Measurements from ENCODE around the gene TSPAN14.
A peak's percentile ranks its signal among the peaks of the same experiment; 100 is the strongest.

The TSPAN14 gene

GRCh38 chr10:80509108-80509402 lies 54.9 kb downstream of the TSPAN14 start:
- no peak for DNase-seq

- peak; percentile 55 for DNase-seq
Observed at GRCh38 chr10:80509403-80510161, 55.5 kb downstream of the TSPAN14 start.

- DNase-seq, result no peak
Observed at GRCh38 chr10:80512031-80512526, 58.0 kb downstream of the TSPAN14 start.

GRCh38 chr10:80513106-80513505 lies 59.0 kb downstream of the TSPAN14 start:
- no peak for DNase-seq

GRCh38 chr10:80515511-80515910 lies 61.4 kb downstream of the TSPAN14 start:
- DNase-seq, result no peak

GRCh38 chr10:80515941-80516340 lies 61.8 kb downstream of the TSPAN14 start:
- DNase-seq, result no peak

GRCh38 chr10:80516506-80517075 lies 62.5 kb downstream of the TSPAN14 start:
- DNase-seq, result no peak

- DNase-seq, result no peak
Observed at GRCh38 chr10:80517416-80518142, 63.5 kb downstream of the TSPAN14 start.

- no peak for DNase-seq
Observed at GRCh38 chr10:80518143-80518806, 64.2 kb downstream of the TSPAN14 start.

GRCh38 chr10:80518807-80519360 lies 64.8 kb downstream of the TSPAN14 start:
- DNase-seq, result no peak

GRCh38 chr10:80519936-80520650 lies 66.0 kb downstream of the TSPAN14 start:
- no peak for DNase-seq

GRCh38 chr10:80520661-80521470 lies 66.8 kb downstream of the TSPAN14 start:
- no peak for DNase-seq

GRCh38 chr10:80522756-80523363 lies 68.8 kb downstream of the TSPAN14 start:
- DNase-seq, result no peak

GRCh38 chr10:80523773-80524172 lies 69.7 kb downstream of the TSPAN14 start:
- no peak for DNase-seq

- DNase-seq, result no peak
Observed at GRCh38 chr10:80524190-80524909, 70.2 kb downstream of the TSPAN14 start.

GRCh38 chr10:80526218-80526617 lies 72.1 kb downstream of the TSPAN14 start:
- DNase-seq, result no peak

GRCh38 chr10:80526742-80527141 lies 72.6 kb downstream of the TSPAN14 start:
- no peak for DNase-seq

GRCh38 chr10:80528185-80528700 lies 74.1 kb downstream of the TSPAN14 start:
- DNase-seq, result no peak

GRCh38 chr10:80528901-80529300 lies 74.8 kb downstream of the TSPAN14 start:
- DNase-seq, result no peak

- DNase-seq, result no peak
Observed at GRCh38 chr10:80529604-80530003, 75.5 kb downstream of the TSPAN14 start.

Data from left hindlimb (tissue), 1 donor.